Vagina (tissue), 2 donors: ENCODE data around the gene MAML3. TPM values are rescaled to one million over a fixed set of nuclear protein-coding genes. Genes with fewer than 3 reads are reported as not detected.

Source experiments
- DNase-seq, 2 donors: peaks; one replicate each; pipeline ENCODE4 v3.0.0-alpha.2; 2017; ENCODE audit errors: extremely low spot score in 2 of 2
- H3K27ac ChIP-seq: fragments of 200-600 bp; sonication (generic); one replicate; pipeline ENCODE4 v1.5.1; 2019
- H3K27me3 ChIP-seq: fragments of 200-600 bp; sonication (generic); one replicate; pipeline ENCODE4 v1.5.1; 2019
- H3K36me3 ChIP-seq, 2 donors: fragments of 200-600 bp; sonication (generic); one replicate each; pipeline ENCODE4 v1.5.1; 2017 to 2019
- H3K4me1 ChIP-seq: fragments of 200-600 bp; sonication (generic); one replicate; pipeline ENCODE4 v1.5.1; 2019
- H3K4me3 ChIP-seq, 2 donors: fragments of 200-600 bp; sonication (generic); 1 replicate in 1 of 2; 2 replicates in 1 of 2; pipeline ENCODE4 v1.5.1; 2016 to 2019
- H3K9me3 ChIP-seq: fragments of 200-600 bp; sonication (generic); one replicate; pipeline ENCODE4 v1.5.1; 2019
- CTCF ChIP-seq, 3 experiments: fragments of 450-650 bp in 2 of 3; fragments of 200-600 bp in 1 of 3; sonication (generic) in 1 of 3; IDR thresholded peaks; one replicate each; pipeline ENCODE4 v1.5.1; 2017 to 2019; ENCODE audit warnings: antibody characterized with exemption in 3 of 3, mild to moderate bottlenecking in 2 of 3, moderate library complexity in 2 of 3
- POLR2A ChIP-seq, 2 donors: fragments of 450-650 bp; IDR thresholded peaks; one replicate each; pipeline ENCODE4 v1.6.1; 2017; ENCODE audit warnings: antibody characterized with exemption in 2 of 2, mild to moderate bottlenecking in 2 of 2, moderate library complexity in 2 of 2
- POLR2AphosphoS5 ChIP-seq, 2 donors: sonication (generic); formaldehyde crosslinking; IDR thresholded peaks; one replicate each; pipeline ENCODE4 v1.9.0; 2017; ENCODE audit warnings: antibody characterized with exemption in 2 of 2, mild to moderate bottlenecking in 2 of 2, low read depth in 1 of 2; ENCODE audit not compliant: insufficient read depth in 1 of 2
- intact Hi-C: fragments of 100-400 bp; cut with DNase I; formaldehyde crosslinking; loops from one replicate; pipeline ENCODE4 v1.15.1; 2023
- total RNA-seq: library from RNA; depleted of rRNA; stranded (reverse); fragments of >200 nt; gene quantifications from one replicate; pipeline ENCODE4 v1.2.3, GENCODE V29; 2016

MAML3 gene
- total RNA-seq, 1 donor from 2014 or later, result 16.2 TPM

- DNase-seq, result no peak
- no peak overlapping the region for H3K27ac ChIP-seq
Measured at GRCh38 chr4:139825523-139826014, 328.4 kb downstream of the MAML3 start.

GRCh38 chr4:139824882-139825522 lies 329.0 kb downstream of the MAML3 start:
- H3K4me3 ChIP-seq, result no peak overlapping the region
- no peak for DNase-seq
- H3K4me1 ChIP-seq, result no peaks in the 10 kb centered on the region
- H3K27me3 ChIP-seq, result no peaks in the 10 kb centered on the region
- H3K36me3 ChIP-seq, result no peaks in the 10 kb centered on the region
- TF ChIP-seq CTCF (IDR thresholded peaks at IDR 0.05) (no peak), POLR2AphosphoS5 (IDR thresholded peaks at IDR 0.05; ENCODE audit: insufficient read depth in 1 of 2, low read depth in 1 of 2) (no peak), POLR2A (IDR thresholded peaks at IDR 0.05) (no peak)
- H3K27ac ChIP-seq, result no peak overlapping the region
- intact Hi-C loops, result no loop called here
- H3K9me3 ChIP-seq, result no peaks in the 10 kb centered on the region

More at GRCh38 chr4:139825523-139826014, 328.4 kb downstream of the MAML3 start:
- Histone ChIP-seq H3K4me3 (no peak overlapping the region), H3K9me3 (no peaks in the 10 kb centered on the region), H3K4me1 (no peaks in the 10 kb centered on the region), H3K36me3 (no peaks in the 10 kb centered on the region), H3K27me3 (no peaks in the 10 kb centered on the region)
- TF ChIP-seq POLR2AphosphoS5 (IDR thresholded peaks at IDR 0.05; ENCODE audit: insufficient read depth in 1 of 2, low read depth in 1 of 2) (no peak), CTCF (IDR thresholded peaks at IDR 0.05) (no peak), POLR2A (IDR thresholded peaks at IDR 0.05) (no peak)
- intact Hi-C loops, result no loop called here

GRCh38 chr4:139823746-139824145 lies 330.2 kb downstream of the MAML3 start:
- Histone ChIP-seq H3K4me3 (no peak overlapping the region), H3K9me3 (no peaks in the 10 kb centered on the region), H3K27ac (no peak overlapping the region), H3K4me1 (no peaks in the 10 kb centered on the region), H3K27me3 (no peaks in the 10 kb centered on the region), H3K36me3 (no peaks in the 10 kb centered on the region)
- no peak for TF ChIP-seq CTCF (IDR thresholded peaks at IDR 0.05)
- no peak for TF ChIP-seq POLR2AphosphoS5 (IDR thresholded peaks at IDR 0.05; ENCODE audit: insufficient read depth in 1 of 2, low read depth in 1 of 2)
- TF ChIP-seq POLR2A (IDR thresholded peaks at IDR 0.05), result no peak
- DNase-seq, result no peak
- intact Hi-C loops, result no loop called here

- Histone ChIP-seq H3K27me3 (no peaks in the 10 kb centered on the region), H3K4me3 (no peak overlapping the region), H3K9me3 (no peaks in the 10 kb centered on the region), H3K4me1 (no peaks in the 10 kb centered on the region), H3K36me3 (no peaks in the 10 kb centered on the region), H3K27ac (no peak overlapping the region)
- DNase-seq, result no peak
- intact Hi-C loops, result no loop called here
- TF ChIP-seq POLR2AphosphoS5 (IDR thresholded peaks at IDR 0.05; ENCODE audit: insufficient read depth in 1 of 2, low read depth in 1 of 2) (no peak), POLR2A (IDR thresholded peaks at IDR 0.05) (no peak), CTCF (IDR thresholded peaks at IDR 0.05) (no peak)
Measured at GRCh38 chr4:139823345-139823744, 330.6 kb downstream of the MAML3 start.

GRCh38 chr4:139822391-139822790 lies 331.6 kb downstream of the MAML3 start:
- no peak for DNase-seq
- Histone ChIP-seq H3K36me3 (no peaks in the 10 kb centered on the region), H3K4me1 (no peaks in the 10 kb centered on the region), H3K4me3 (no peak overlapping the region), H3K27ac (no peak overlapping the region), H3K9me3 (no peaks in the 10 kb centered on the region), H3K27me3 (no peaks in the 10 kb centered on the region)
- intact Hi-C loops, result no loop called here
- TF ChIP-seq POLR2AphosphoS5 (IDR thresholded peaks at IDR 0.05; ENCODE audit: insufficient read depth in 1 of 2, low read depth in 1 of 2) (no peak), CTCF (IDR thresholded peaks at IDR 0.05) (no peak), POLR2A (IDR thresholded peaks at IDR 0.05) (no peak)
